ENCODE results near the gene CUL1. TPM values are rescaled to one million over a fixed set of nuclear protein-coding genes. Genes with fewer than 3 reads are reported as not detected.

CUL1 gene
- total RNA-seq, 1 experiment from 2014 or later: 72.3 TPM

- no peak overlapping the region for H3K27ac ChIP-seq (ENCODE audit: insufficient read length, low read depth, low read length)
- no peaks in the 10 kb centered on the region for H3K27me3 ChIP-seq (ENCODE audit: insufficient read depth, low read length)
- no peak overlapping the region for H2BK20ac ChIP-seq (ENCODE audit: low read depth, low read length, poor library complexity, severe bottlenecking)
- peaks cover 13% of the 10 kb centered on the region for H3K4me1 ChIP-seq (ENCODE audit: insufficient read depth, low read length)
- H3K4ac ChIP-seq (ENCODE audit: low read depth, low read length): no peak overlapping the region
- Mint-ChIP-seq H3K27me3 (ENCODE audit: low read depth) (no peaks in the 10 kb centered on the region), H3K27ac (peak overlapping the region in 2 of 3 experiments; percentile 56 to 66; a peak in 3 of 7 replicates), H3K36me3 (ENCODE audit: insufficient read depth in 1 of 3, low read depth in 3 of 3) (peaks cover 0 to 10% (median 6%) of the 10 kb centered on the region in 3 experiments; a peak in 3 of 7 replicates), H3K4me1 (peaks cover 51 to 52% of the 10 kb centered on the region in 2 experiments), H3K9me3 (no peaks in the 10 kb centered on the region), H3K4me3 (peak overlapping the region in 1 of 2 experiments; percentile 3; a peak in 1 of 5 replicates)
- H3K9me3 ChIP-seq (ENCODE audit: control insufficient read depth, low read depth, low read length): no peaks in the 10 kb centered on the region
- no peak overlapping the region for H3K56ac ChIP-seq (ENCODE audit: insufficient read length, low read depth, low read length)
- no peak for TF ChIP-seq CTCF (conservative IDR thresholded peaks at IDR 0.05)
- no CpG with 5 or more reads among the region's 9 CpGs for WGBS (ENCODE audit: extremely low coverage, insufficient read length, low lambda C conversion rate)
- H2BK12ac ChIP-seq (ENCODE audit: insufficient read length, low read depth, low read length): no peak overlapping the region
- no peak overlapping the region for H2BK15ac ChIP-seq (ENCODE audit: low read depth, low read length)
- no peak overlapping the region for H3K14ac ChIP-seq (ENCODE audit: insufficient read depth, low read length)
- no peak for DNase-seq
- H3K9ac ChIP-seq (ENCODE audit: extremely low read depth, insufficient read length, low read length): no peak overlapping the region
- no peak overlapping the region for H2AFZ ChIP-seq (ENCODE audit: low read length)
- H4K5ac ChIP-seq (ENCODE audit: insufficient read length, low read depth, low read length): no peak overlapping the region
- no peak overlapping the region for H2BK5ac ChIP-seq (ENCODE audit: insufficient read length, low read length)
- peaks cover 19% of the 10 kb centered on the region; the same call in 1 of the 2 replicates for H3K79me2 ChIP-seq (ENCODE audit: insufficient read depth, low read length)
- no peak overlapping the region for H3K23ac ChIP-seq (ENCODE audit: insufficient read length, low read depth, low read length)
- H3K79me1 ChIP-seq (ENCODE audit: insufficient read depth, low read depth, low read length, poor library complexity, severe bottlenecking): no peaks in the 10 kb centered on the region
- no peaks in the 10 kb centered on the region for H3K23me2 ChIP-seq (ENCODE audit: insufficient read length, low read depth, low read length, poor library complexity, severe bottlenecking)
- no peak overlapping the region for H4K8ac ChIP-seq (replicated peaks; ENCODE audit: insufficient read length, low read depth, low read length)
- no peak overlapping the region for H4K91ac ChIP-seq (ENCODE audit: insufficient read length, low read depth, low read length)
- H3K4me2 ChIP-seq (ENCODE audit: insufficient read depth, insufficient read length, low read length): no peak overlapping the region
- no peak overlapping the region for H2AK5ac ChIP-seq (ENCODE audit: insufficient read length, low read length)
- no peaks in the 10 kb centered on the region for H4K20me1 ChIP-seq (ENCODE audit: control insufficient read depth, insufficient read depth, insufficient read length)
- no peak overlapping the region for H3K18ac ChIP-seq (ENCODE audit: insufficient read length, low read depth, low read length)
- H3T11ph ChIP-seq (ENCODE audit: low read length): no peak overlapping the region
- no peak overlapping the region for H2BK120ac ChIP-seq (ENCODE audit: low read depth, low read length, poor library complexity, severe bottlenecking)
These were observed 149.4 kb downstream of the CUL1 start for GRCh38 chr7:148847815-148848734.
